ENCODE data around the gene UCP3.
"Not testable (repeated sequence)": the region's sequence is repeated elsewhere in the genome, so short reads cannot be mapped to it uniquely, and the experiment has no call there.

UCP3 gene

DNA sequence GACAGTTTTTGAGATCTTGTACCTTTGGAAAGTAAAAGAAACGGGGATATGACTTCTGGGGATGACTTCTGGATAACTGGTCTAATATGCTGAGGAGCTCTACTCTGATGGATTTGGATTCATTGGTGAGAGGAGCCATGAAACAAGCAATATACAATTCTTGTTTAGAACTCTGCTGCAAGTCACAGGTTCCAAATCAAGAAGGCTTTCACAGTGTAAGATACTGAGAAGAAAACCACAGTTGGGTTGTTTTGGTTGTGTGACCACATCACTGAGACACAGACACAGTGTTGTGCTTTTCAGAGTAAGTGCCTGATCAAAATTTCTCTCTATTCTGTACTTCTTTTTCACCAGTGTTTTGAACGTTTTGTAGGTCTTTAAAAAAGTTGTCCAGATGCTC, 13.2 kb downstream of the UCP3 start:
- DNase-seq (ENCODE audit: low read depth, low spot score), result no peak
- H3K4me3 ChIP-seq (ENCODE audit: low read depth, low read length), result no peak overlapping the region
- in situ Hi-C loops (cut with HindIII; ENCODE audit: low sequenced_read_pairs), result no loop called here
- no peak for TF ChIP-seq CTCF (IDR thresholded peaks at IDR 0.05; ENCODE audit: low read depth, low read length)

DNA sequence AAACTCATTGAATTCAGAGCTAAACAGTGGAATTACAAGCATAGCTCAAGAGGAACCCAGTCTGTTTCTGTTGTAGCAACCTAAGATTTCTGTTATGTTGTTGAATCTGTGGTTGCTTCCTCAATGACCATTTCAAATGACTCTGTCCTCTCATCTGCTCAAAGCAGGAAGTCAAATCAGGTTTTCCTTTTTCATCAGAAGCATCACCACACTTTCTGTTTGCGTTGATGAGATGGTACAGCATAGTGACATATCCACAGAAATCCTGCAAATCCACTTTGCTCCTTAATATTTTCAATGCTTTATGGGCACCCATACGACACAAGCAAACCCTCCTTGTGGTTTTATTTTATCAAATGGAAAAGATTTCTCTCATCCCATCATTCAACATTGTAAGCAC, 13.6 kb downstream of the UCP3 start:
- no peak for TF ChIP-seq CTCF (IDR thresholded peaks at IDR 0.05; ENCODE audit: low read depth, low read length)
- no peak for DNase-seq (ENCODE audit: low read depth, low spot score)
- no peak overlapping the region for H3K4me3 ChIP-seq (ENCODE audit: low read depth, low read length)
- in situ Hi-C loops (cut with HindIII; ENCODE audit: low sequenced_read_pairs), result no loop called here

GRCh38 chr11:73991471-73992006, 17.3 kb downstream of the UCP3 start:
- DNase-seq (ENCODE audit: low read depth, low spot score), result no peak
- no peak for TF ChIP-seq CTCF (IDR thresholded peaks at IDR 0.05; ENCODE audit: low read depth, low read length)
- in situ Hi-C loops (cut with HindIII; ENCODE audit: low sequenced_read_pairs), result no loop called here
- no peak overlapping the region for H3K4me3 ChIP-seq (ENCODE audit: low read depth, low read length)

GRCh38 chr11:73990730-73991129, 18.2 kb downstream of the UCP3 start:
- in situ Hi-C loops (cut with HindIII; ENCODE audit: low sequenced_read_pairs), result no loop called here
- no peak for TF ChIP-seq CTCF (IDR thresholded peaks at IDR 0.05; ENCODE audit: low read depth, low read length)
- H3K4me3 ChIP-seq (ENCODE audit: low read depth, low read length), result no peak overlapping the region
- no peak for DNase-seq (ENCODE audit: low read depth, low spot score)

GRCh38 chr11:73989156-73989555, 19.7 kb downstream of the UCP3 start:
- no peak overlapping the region for H3K4me3 ChIP-seq (ENCODE audit: low read depth, low read length)
- no peak for DNase-seq (ENCODE audit: low read depth, low spot score)
- in situ Hi-C loops (cut with HindIII; ENCODE audit: low sequenced_read_pairs), result no loop called here
- no peak for TF ChIP-seq CTCF (IDR thresholded peaks at IDR 0.05; ENCODE audit: low read depth, low read length)

DNA sequence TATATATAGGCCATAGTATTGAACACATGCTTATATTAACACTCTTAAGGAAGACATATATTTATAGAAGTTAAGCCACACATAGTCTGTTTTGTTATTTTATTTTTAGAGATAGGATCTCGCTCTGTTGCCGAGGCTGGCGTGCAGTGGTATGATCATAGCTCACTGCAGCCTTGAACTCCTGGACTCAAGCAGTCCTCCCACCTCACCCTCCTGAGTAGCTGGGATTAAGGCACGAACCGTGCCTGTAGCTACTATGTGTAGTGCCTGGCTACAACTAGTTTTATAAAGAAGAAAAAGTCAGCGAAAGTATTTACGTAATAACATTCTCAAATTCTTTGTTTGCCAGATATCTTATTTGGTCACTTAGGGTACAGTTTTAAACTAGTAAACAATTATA, 20.7 kb downstream of the UCP3 start:
- H3K4me3 ChIP-seq (ENCODE audit: low read depth, low read length), result no peak overlapping the region
- no peak for TF ChIP-seq CTCF (IDR thresholded peaks at IDR 0.05; ENCODE audit: low read depth, low read length)
- in situ Hi-C loops (cut with HindIII; ENCODE audit: low sequenced_read_pairs), result no loop called here
- DNase-seq (ENCODE audit: low read depth, low spot score), result no peak

- DNase-seq (ENCODE audit: low read depth, low spot score); in situ Hi-C loops (cut with HindIII; ENCODE audit: low sequenced_read_pairs); H3K4me3 ChIP-seq (ENCODE audit: low read depth, low read length): not testable (repeated sequence)
Measured at GRCh38 chr11:73985661-73986060, 23.2 kb downstream of the UCP3 start.
